GM20000 (cell line): ENCODE measurements around the gene CCDC92.
"Not testable (repeated sequence)": the region's sequence is repeated elsewhere in the genome, so short reads cannot be mapped to it uniquely, and the experiment has no call there.

Experiments
- DNase-seq: peaks from one replicate; pipeline ENCODE4 v3.0.0; 2012; ENCODE audit warnings: low spot score
- TF ChIP-seq, protein P1 (sequence below): IDR thresholded peaks from 2 replicates; pipeline ENCODE4 v1.5.1; 2012; ENCODE audit warnings: mild to moderate bottlenecking, control low read depth; ENCODE audit errors: extremely low read depth, missing control alignments

CCDC92 gene

DNA sequence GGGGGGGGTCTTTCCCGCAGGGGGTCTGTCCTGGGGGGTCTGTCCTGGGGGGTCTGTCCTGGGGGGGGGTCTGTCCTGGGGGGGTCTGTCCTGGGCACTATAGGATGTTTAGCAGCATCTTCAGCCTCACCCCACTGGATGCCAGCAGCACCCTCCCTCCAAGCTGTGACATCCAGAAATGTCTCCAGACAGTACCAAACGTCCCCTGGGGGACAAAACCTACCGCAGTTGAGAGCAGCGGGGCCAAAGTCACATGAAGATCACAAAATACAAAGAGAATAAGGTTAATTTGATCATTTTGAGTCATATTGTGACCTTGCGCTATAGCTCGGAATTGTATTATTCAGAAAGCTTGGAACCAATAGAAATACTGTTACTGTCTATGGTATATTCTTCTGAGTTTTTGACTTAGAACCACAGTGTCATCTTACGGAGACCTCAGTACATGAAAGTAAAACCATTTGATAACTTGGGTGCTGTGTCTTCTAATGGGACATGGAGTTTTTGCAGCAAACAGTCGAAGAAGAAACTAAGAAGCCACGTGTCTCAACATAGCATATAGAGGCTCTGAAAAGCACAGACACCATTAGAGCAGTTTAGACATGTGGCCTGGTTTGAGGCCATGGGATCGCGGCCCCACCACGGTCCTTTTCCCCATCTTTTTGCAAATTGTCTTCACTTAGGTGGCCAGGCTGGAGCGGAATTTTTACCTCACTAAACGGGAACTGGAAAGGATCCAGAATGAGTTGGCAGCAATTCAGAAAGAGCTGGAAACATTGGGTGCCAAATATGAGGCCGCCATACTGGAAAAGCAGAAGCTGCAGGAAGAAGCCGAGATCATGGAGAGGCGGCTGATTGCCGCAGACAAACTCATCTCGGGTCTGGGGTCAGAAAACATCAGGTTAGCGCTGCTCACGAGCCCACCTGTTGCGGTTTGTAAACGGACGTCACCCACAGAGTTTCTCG lies 59.9 kb downstream of the CCDC92 start:
- TF ChIP-seq, protein P1, sequence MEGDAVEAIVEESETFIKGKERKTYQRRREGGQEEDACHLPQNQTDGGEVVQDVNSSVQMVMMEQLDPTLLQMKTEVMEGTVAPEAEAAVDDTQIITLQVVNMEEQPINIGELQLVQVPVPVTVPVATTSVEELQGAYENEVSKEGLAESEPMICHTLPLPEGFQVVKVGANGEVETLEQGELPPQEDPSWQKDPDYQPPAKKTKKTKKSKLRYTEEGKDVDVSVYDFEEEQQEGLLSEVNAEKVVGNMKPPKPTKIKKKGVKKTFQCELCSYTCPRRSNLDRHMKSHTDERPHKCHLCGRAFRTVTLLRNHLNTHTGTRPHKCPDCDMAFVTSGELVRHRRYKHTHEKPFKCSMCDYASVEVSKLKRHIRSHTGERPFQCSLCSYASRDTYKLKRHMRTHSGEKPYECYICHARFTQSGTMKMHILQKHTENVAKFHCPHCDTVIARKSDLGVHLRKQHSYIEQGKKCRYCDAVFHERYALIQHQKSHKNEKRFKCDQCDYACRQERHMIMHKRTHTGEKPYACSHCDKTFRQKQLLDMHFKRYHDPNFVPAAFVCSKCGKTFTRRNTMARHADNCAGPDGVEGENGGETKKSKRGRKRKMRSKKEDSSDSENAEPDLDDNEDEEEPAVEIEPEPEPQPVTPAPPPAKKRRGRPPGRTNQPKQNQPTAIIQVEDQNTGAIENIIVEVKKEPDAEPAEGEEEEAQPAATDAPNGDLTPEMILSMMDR = no peak
- DNase-seq = no peak

GRCh38 chr12:123911672-123912409 lies 60.8 kb downstream of the CCDC92 start:
- DNase-seq = not testable (repeated sequence)

DNA sequence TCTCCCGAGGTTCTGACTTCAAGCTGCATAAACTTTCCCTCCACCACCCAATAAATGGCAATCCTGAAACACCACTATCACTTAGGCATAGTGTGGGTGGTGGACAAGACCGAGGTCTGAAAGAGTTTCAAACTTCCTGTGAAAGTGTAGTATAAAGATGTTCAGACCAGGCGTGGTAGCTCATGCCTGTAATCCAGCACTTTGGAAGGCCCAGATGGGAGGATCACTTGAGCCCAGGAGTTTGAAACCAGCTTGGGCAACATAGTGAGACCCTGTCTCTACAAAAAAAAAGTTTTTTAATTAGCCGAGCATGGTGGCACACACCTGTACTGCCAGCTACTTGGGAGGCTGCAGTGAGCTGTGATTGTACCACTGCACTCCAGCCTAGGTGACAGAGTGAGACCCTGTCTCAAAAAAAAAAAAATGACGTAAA lies 61.9 kb downstream of the CCDC92 start:
- DNase-seq = no peak
- TF ChIP-seq, protein P1 = no peak

DNA sequence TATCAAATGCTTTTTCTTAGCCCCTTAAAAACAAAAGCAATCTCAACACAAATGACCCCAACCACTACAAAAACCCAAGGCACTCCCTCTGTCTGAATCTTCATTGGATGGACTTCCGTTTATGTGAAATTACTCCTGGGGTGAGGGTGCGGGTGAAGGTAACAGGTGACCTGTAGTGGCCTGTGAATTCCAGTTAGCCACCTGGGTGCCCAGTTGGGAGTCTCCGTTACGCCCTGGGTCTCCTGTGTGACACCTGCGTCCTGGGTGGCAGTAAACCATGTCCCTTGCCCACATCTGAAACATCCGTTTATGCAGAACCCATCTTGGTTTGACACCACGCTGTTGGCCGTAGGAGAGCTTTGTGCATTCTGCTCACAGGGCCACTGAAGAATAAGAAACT lies 62.6 kb downstream of the CCDC92 start:
- TF ChIP-seq, protein P1 = no peak
- DNase-seq = no peak

- TF ChIP-seq, protein P1 = no peak
- DNase-seq = no peak
These were observed 63.5 kb downstream of the CCDC92 start for GRCh38 chr12:123908884-123909725.

DNA sequence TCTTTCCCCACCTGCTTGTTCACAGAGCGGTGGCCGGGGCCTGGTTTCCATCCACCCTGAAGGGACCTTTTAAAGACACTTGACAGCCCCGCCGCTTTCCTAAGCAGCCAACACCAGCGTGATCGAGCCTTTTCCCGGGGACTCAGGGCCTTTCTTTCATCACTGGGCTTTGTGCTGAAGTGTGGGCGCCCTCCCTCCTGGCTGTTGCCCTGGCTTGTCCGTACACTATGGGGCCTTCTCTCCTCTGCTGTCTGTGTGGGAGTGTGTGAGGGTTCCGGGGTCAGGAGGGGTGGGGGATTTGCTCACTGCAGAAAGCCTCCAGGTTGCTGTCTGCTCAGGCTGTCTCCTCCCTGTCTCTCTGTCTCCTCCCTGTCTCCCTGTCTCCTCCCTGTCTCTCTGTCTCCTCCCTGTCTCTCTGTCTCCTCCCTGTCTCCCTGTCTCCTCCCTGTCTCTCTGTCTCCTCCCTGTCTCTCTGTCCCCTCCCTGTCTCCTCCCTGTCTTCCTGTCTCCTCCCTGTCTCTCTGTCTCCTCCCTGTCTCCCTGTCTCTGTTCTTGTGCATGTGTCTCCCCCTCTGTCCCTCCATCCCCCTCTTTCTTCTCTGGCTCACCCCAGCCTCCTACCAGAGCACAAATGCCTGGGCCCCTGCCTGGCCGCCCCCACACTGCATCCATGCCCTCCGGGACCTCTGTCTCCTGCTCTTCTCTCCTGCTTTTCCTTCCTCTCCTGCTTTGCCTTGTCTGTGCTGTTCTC lies 64.7 kb downstream of the CCDC92 start:
- DNase-seq = no peak
- TF ChIP-seq, protein P1 = no peak

DNA sequence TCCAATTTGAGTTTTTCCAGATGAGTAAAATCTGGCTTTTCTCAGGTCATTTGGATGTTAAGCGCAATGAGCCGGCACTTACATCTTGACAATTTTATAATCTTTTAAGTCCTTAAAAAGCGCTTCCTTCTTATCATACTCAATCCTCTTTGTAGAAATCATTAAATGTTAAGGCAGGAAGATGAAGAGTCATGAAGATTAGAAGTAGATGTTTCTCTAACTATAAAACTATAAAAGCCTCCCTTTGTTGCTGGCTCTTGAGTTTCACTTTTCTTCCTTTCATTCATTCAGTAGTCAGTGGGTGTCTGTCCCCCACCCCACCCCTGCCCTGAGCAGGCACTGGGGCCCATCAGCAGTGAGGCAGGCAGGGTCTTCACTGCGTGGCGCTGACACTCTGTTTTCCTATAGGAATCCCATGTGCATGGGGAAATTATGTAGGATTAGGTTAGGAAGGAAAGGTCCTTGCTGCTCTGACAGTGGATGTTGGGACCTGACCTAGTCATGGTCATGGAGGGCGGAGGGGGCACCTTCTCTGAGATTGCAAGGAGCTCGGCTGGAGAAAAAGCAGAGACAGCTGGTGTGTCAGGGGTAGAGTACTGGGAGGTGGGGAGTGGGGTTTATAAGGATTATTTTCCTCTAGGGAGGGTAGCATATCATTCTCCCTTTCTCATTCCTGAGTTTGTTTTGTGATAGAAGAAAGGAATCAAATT lies 65.8 kb downstream of the CCDC92 start:
- DNase-seq = no peak
- TF ChIP-seq, protein P1 = no peak
